Measurements from ENCODE around the gene KLHL29. TPM values are rescaled to one million over a fixed set of nuclear protein-coding genes. Genes with fewer than 3 reads are reported as not detected.

Gene KLHL29
- total and polyA plus RNA-seq, 2 donors (not counting 3 experiments of a cell fraction or from before 2014, with no cell fraction given), result 4.6 to 12.7 TPM

- POLR2A ChIA-PET, result no interaction called here
- dilution Hi-C loops (cut with MboI; ENCODE audit: extremely low pct_ligation_motif_present, low sequenced_read_pairs), result no loop called here
- intact Hi-C loops (cut with micrococcal nuclease), result no loop called here
Observed at GRCh38 chr2:23541503-23542229, 156.7 kb downstream of the KLHL29 start.

GRCh38 chr2:23542230-23542789 is 157.3 kb downstream of the KLHL29 start:
- Histone ChIP-seq H3K27me3 (ENCODE audit: control insufficient read depth in 2 of 2, insufficient read depth in 2 of 2, low read length in 2 of 2) (no peaks in the 10 kb centered on the region), H3K4me1 (ENCODE audit: control insufficient read depth, extremely low read depth, insufficient read depth, low read length) (peaks cover 18% of the 10 kb centered on the region), H3K4me3 (replicated peaks in 1 of 3; ENCODE audit: insufficient read depth in 1 of 3, low read depth in 1 of 3, low read length in 3 of 3) (no peak overlapping the region), H3K9me3 (replicated peaks; ENCODE audit: control insufficient read depth, insufficient read depth, low read length) (no peaks in the 10 kb centered on the region), H3K79me2 (ENCODE audit: control insufficient read depth, insufficient read depth, low read length) (no peaks in the 10 kb centered on the region), H2AFZ (ENCODE audit: low read depth, low read length) (no peak overlapping the region), H4K20me1 (replicated peaks; ENCODE audit: control insufficient read depth, extremely low read depth, insufficient read depth, low read length) (no peaks in the 10 kb centered on the region), H3K9ac (replicated peaks; ENCODE audit: extremely low read depth, insufficient read depth, low read length) (no peak overlapping the region), H3K36me3 (ENCODE audit: control insufficient read depth in 2 of 2, extremely low read depth in 1 of 2, insufficient read depth in 2 of 2, low read length in 2 of 2) (no peaks in the 10 kb centered on the region), H3K4me2 (ENCODE audit: insufficient read depth, low read length) (no peak overlapping the region), H3K27ac (ENCODE audit: insufficient read depth, low read depth, low read length) (no peak overlapping the region), H3K9me1 (replicated peaks; ENCODE audit: control insufficient read depth, extremely low read depth, insufficient read depth, low read length) (no peaks in the 10 kb centered on the region)
- no TSS peak for BruUV-seq (replicated peaks)
- TF ChIP-seq MAX (IDR thresholded peaks at IDR 0.05; ENCODE audit: insufficient read depth, insufficient read length) (no peak), FOS (IDR thresholded peaks at IDR 0.05; ENCODE audit: borderline replicate concordance, insufficient read depth, low read length) (no peak), POLR2A (IDR thresholded peaks at IDR 0.05; ENCODE audit: low read depth, low read length) (no peak), MYC (IDR thresholded peaks at IDR 0.05; ENCODE audit: low read depth, low read length) (no peak), POLR2AphosphoS5 (IDR thresholded peaks at IDR 0.05; ENCODE audit: insufficient read depth, low read depth, low read length) (no peak), GATA2 (IDR thresholded peaks at IDR 0.05; ENCODE audit: insufficient read depth, insufficient read length, low read depth, low read length) (no peak), CTCF (IDR thresholded peaks at IDR 0.05; ENCODE audit: extremely low read depth in 1 of 2, insufficient read depth in 1 of 2, low read depth in 1 of 2, low read length in 2 of 2) (no peak), JUN (IDR thresholded peaks at IDR 0.05; ENCODE audit: borderline replicate concordance, insufficient read depth, insufficient read length, low read depth) (no peak), EZH2 (IDR thresholded peaks at IDR 0.05; ENCODE audit: borderline replicate concordance, low read depth, low read length, severe bottlenecking) (no peak)
- CTCF ChIA-PET, result interaction anchor here (0.7 to 1.3 kb wide), 3 partner anchors 10 to 138 kb away, joined by 3 to 4 read pairs (median 3); no protein-coding TSS in a partner anchor
- intact Hi-C loops (cut with micrococcal nuclease), result no loop called here
- FAIRE-seq (no peak), DNase-seq (ENCODE audit: low read depth, low spot score) (no peak)
- dilution Hi-C loops (cut with MboI; ENCODE audit: extremely low pct_ligation_motif_present, low sequenced_read_pairs), result no loop called here
- POLR2A ChIA-PET, result interaction anchor here (0.6 kb wide), 1 partner anchor 198 kb away, joined by 5 read pairs; no protein-coding TSS in a partner anchor

More at GRCh38 chr2:23541503-23542229, 156.7 kb downstream of the KLHL29 start:
- H3K4me2 ChIP-seq (ENCODE audit: insufficient read depth, low read length), result no peak overlapping the region
- H3K9me1 ChIP-seq (replicated peaks; ENCODE audit: control insufficient read depth, extremely low read depth, insufficient read depth, low read length), result no peaks in the 10 kb centered on the region
- no peak overlapping the region for H2AFZ ChIP-seq (ENCODE audit: low read depth, low read length)
- H3K9ac ChIP-seq (replicated peaks; ENCODE audit: extremely low read depth, insufficient read depth, low read length), result no peak overlapping the region
- H3K9me3 ChIP-seq (replicated peaks; ENCODE audit: control insufficient read depth, insufficient read depth, low read length), result no peaks in the 10 kb centered on the region
- H3K27ac ChIP-seq (ENCODE audit: insufficient read depth, low read depth, low read length), result no peak overlapping the region
- no peak overlapping the region for H3K4me3 ChIP-seq (replicated peaks in 1 of 3; ENCODE audit: insufficient read depth in 1 of 3, low read depth in 1 of 3, low read length in 3 of 3)
- no peak for DNase-seq (ENCODE audit: low read depth, low spot score)
- H3K4me1 ChIP-seq (ENCODE audit: control insufficient read depth, extremely low read depth, insufficient read depth, low read length), result peaks cover 18% of the 10 kb centered on the region
- H4K20me1 ChIP-seq (replicated peaks; ENCODE audit: control insufficient read depth, extremely low read depth, insufficient read depth, low read length), result no peaks in the 10 kb centered on the region
- FAIRE-seq, result peak; percentile 28
- TF ChIP-seq GATA2 (IDR thresholded peaks at IDR 0.05; ENCODE audit: insufficient read depth, insufficient read length, low read depth, low read length), result no peak
- TF ChIP-seq EZH2 (IDR thresholded peaks at IDR 0.05; ENCODE audit: borderline replicate concordance, low read depth, low read length, severe bottlenecking), result no peak
- TF ChIP-seq MYC (IDR thresholded peaks at IDR 0.05; ENCODE audit: low read depth, low read length), result no peak
- TF ChIP-seq MAX (IDR thresholded peaks at IDR 0.05; ENCODE audit: insufficient read depth, insufficient read length), result no peak
- no peak for TF ChIP-seq JUN (IDR thresholded peaks at IDR 0.05; ENCODE audit: borderline replicate concordance, insufficient read depth, insufficient read length, low read depth)
- TF ChIP-seq POLR2AphosphoS5 (IDR thresholded peaks at IDR 0.05; ENCODE audit: insufficient read depth, low read depth, low read length), result no peak
- no peak for TF ChIP-seq POLR2A (IDR thresholded peaks at IDR 0.05; ENCODE audit: low read depth, low read length)
- H3K79me2 ChIP-seq (ENCODE audit: control insufficient read depth, insufficient read depth, low read length), result no peaks in the 10 kb centered on the region
- CTCF ChIA-PET, result interaction anchor here (0.7 to 1.0 kb wide), 3 partner anchors 83 to 137 kb away, joined by 3 read pairs; no protein-coding TSS in a partner anchor
- BruUV-seq (replicated peaks), result no TSS peak
- H3K36me3 ChIP-seq (ENCODE audit: control insufficient read depth in 2 of 2, extremely low read depth in 1 of 2, insufficient read depth in 2 of 2, low read length in 2 of 2), result no peaks in the 10 kb centered on the region
- H3K27me3 ChIP-seq (ENCODE audit: control insufficient read depth in 2 of 2, insufficient read depth in 2 of 2, low read length in 2 of 2), result no peaks in the 10 kb centered on the region

All from endothelial cell of umbilical vein (primary cell).